AG20443 (cell line): Measurements from ENCODE around the gene LRRC58.
A peak's percentile ranks its signal among the peaks of the same experiment; 100 is the strongest.
"Not testable (repeated sequence)": the region's sequence is repeated elsewhere in the genome, so short reads cannot be mapped to it uniquely, and the experiment has no call there.

ENCODE experiments used
- DNase-seq: peaks from one replicate; pipeline ENCODE4 v3.0.0; 2012; ENCODE audit warnings: low spot score, mixed read lengths

LRRC58 gene

GRCh38 chr3:120339362-120339761, 9.8 kb downstream of the LRRC58 start:
- DNase-seq = no peak

DNA sequence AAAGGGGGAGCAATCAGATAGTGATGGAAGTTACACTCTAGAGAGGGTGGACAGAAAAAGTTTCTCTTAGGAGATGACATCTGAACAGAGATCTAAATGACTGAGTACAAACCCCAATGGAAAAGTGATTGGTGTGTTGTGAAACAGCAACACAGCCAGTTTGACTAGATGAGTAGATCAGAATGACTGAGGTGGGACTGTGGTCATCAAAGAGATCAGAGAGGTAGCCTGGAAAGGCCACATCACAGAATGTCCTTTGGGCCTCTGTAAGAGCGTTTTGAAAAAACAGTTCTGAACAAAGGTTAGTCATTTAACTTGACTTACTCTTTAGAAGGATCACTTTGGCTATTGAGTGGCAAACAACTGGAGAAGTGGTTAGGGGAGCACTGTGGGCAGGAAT, 10.6 kb downstream of the LRRC58 start:
- no peak for DNase-seq

GRCh38 chr3:120332646-120333045, 16.5 kb downstream of the LRRC58 start:
- DNase-seq = no peak

GRCh38 chr3:120331076-120331475, 18.1 kb downstream of the LRRC58 start:
- no peak for DNase-seq

DNA sequence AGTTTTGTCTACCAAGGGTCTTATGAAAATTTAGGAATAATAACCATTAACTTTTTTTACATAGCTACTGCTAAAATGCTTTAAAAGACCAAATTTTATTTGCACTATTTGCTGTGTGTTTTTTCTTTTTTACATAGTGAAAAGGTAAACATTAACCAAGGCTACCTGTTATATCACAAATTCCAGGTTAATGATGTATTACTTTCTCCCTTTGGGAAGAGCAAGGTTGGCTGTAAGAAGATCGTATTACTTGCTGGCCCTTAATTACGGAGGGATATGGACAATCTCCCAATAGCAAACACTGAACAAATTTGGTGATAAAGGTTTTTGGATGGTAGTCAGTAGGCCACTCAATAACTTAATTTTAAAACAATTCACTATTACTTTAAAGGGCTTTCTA, 22.4 kb downstream of the LRRC58 start:
- DNase-seq = no peak

- DNase-seq = peak; percentile 15
Observed at GRCh38 chr3:120324190-120324589, 25.0 kb downstream of the LRRC58 start.

DNA sequence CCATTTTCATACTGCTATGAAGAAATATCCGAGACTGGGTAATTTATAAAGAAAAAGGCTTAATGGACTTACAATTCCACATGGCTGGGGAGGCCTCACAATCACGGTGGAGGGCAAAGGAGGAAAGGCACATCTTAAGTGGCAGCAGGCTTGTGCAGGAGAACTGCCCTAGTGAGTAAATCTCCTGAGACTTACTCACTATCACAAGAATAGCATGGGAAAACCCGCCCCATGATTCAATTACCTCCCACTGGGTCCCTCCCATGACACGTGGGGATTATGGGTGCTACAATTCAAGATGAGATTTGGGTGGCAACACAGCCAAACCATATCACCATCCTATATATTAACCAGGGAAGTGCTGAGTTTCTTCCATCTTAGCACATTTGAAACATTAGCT, 25.4 kb downstream of the LRRC58 start:
- DNase-seq = not testable (repeated sequence)

DNA sequence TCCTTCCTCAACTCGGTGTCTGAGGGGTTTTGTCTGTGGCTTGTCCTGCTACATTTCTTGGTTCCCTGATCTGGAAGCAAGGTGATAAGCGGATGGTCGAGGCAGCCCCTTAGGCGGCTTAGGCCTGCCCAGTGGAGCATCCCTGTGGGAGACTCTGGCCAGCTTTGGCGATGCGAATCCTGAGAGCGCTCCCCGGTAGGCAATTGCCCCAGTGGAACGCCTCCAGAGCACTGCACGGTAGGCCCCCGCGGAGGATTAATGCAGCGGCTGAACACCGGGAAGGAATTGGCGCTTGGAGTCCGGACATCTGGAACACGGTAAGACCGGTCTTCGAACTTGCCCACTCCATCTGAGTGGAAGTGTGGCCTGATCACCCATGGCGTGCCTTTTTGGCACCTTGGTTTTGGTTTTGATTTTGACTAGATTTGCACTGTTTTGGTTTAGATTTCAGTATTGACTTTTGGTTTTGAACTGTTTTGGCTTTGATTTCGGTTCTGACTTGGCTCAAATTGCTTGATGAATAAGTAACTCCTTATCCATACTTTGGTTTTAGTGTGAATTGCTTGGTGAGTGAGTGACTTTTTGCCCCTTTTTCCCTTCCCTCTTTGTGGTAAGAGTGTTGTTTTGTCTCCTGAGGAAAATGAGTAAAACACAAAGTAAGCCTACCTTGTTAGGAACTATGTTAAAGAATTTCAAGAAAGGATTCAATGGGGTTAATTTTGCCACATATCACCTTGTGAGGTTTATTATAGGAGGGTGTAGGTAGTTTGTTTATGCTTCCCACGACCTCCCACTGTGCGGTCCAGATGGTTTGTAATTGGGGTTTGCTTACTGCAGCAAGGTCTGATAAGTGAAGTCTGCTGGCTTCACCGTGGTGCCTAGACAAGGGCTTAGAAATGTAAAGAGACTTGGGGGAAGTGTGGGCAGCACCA, 37.0 kb downstream of the LRRC58 start:
- no peak for DNase-seq

GRCh38 chr3:120306519-120307455, 42.4 kb downstream of the LRRC58 start:
- DNase-seq = no peak

- DNase-seq = no peak
Observed at GRCh38 chr3:120304616-120305015, 44.5 kb downstream of the LRRC58 start.

- DNase-seq = no peak
Observed at GRCh38 chr3:120302361-120302760, 46.8 kb downstream of the LRRC58 start.

GRCh38 chr3:120300971-120301370, 48.2 kb downstream of the LRRC58 start:
- no peak for DNase-seq

DNA sequence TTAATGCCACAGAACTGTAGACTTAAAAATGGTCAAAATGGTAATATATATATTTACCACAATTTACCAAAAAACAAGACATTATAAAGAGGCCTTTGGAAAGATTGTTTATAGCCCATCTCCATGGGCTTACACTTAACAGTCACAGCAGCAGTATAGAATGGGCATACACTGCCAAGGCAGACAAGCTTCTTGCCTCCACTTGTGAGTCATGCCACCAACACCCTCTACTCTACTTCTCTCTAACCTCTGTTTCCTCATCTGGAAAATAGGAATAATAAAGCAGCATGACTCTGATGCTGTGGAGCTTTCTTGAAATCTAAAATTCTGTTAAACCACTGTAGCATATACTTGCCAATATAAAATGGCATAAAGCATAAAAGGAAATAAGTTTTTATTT, 49.8 kb downstream of the LRRC58 start:
- no peak for DNase-seq

- DNase-seq = no peak
Observed at GRCh38 chr3:120298996-120299395, 50.2 kb downstream of the LRRC58 start.

DNA sequence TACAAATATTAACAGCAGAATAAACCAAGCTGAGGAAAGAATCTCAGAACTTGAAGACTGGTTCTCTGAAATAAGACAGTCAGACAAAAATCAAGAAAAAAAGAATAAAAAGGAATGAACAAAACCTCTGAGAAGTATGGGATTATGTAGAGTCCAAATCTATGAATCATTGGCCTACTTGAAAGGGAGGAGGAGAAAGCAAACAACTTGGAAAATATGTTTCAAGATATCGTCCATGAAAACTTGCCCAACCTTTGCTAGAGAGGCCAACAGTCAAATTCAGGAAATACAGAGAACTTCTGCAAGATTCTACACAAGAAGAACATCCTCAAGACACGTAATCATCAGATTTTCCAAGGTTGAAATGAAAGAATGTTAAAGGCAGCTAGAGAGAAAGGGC, 57.6 kb downstream of the LRRC58 start:
- not testable (repeated sequence) for DNase-seq

DNA sequence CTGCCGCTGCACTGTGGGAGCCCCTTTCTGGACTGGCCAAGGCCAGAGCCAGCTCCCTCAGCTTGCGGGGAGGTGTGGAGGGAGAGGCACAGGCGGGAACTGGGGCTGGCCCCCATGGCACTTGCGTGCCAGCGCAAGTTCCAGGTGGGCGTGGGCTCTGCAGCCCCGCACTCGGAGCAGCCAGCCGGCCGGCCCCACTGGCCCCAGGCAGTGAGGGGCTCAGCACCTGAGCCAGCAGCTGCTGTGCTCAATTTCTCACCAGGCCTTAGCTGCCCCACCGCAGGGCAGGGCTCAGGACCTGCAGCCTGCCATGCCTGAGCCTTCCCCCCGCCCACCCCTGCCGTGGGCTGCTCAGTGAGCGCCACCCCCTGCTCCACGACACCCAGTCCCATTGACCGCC, 59.5 kb downstream of the LRRC58 start:
- no peak for DNase-seq

DNA sequence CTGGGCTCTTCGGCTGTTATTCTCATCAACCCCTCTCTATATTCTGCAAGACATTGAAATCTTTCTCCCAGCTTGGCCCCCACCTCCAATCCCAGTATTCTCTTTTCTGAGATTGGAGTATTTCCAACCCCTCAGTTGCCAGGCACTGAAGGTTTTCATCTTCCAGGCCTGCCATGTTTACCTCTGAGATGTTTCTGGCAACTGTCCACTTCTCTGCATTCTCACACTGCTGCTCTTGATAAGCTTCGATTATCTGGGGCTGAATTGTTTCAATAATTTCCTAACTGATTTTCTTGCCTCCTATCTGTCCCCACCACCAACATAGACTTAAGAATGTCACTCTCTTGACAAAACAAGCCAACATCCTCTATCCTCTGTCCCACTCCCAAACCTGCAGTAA, 62.7 kb downstream of the LRRC58 start:
- DNase-seq = no peak

GRCh38 chr3:120285508-120285841, 63.7 kb downstream of the LRRC58 start:
- DNase-seq = no peak

- peak; percentile 84 for DNase-seq
Observed at GRCh38 chr3:120284747-120285507, 64.2 kb downstream of the LRRC58 start, which contains the start of gene GPR156. Gene GPR156, minus strand, starts transcription at chr3:120285222. Its CDS starts 41,124 bp downstream, at chr3:120244098.

DNA sequence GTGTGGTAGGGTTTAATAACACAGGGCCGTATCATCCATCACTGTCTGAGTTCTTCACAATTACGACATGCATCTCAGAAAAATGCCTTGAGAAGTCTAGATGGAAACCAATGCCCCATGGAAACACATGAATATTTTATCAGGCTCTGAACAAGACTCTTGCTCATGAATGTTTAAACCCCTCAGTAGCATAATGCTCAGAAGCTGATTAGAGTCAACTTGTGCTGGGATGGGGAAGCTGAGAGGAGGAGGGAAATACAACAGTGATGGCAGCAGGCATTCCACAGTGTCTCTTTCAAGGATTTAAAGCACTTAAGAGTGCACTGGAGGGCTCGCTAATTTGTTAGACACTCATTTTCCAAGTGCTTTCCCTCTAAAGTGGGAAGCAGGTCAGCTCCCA, 67.9 kb downstream of the LRRC58 start:
- no peak for DNase-seq

DNA sequence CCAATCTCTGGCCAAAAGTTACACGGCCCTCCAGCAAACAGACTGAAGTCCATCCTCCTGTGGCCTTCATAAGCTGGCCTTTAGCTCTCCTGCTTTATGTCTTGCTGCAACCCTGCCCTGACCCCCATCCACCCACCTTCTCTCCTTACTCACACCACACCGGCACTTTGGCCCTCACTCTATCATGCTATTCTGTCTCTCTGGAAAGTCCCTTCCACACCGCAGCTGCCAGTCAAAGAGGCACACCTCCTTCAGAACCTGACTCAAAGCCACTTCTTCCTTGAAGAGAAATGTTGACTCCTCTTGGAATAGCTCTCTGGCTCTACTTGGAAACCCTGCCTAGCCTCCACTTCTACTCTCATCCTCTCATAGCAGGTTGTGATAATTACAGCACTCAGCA, 68.6 kb downstream of the LRRC58 start:
- DNase-seq = no peak

DNA sequence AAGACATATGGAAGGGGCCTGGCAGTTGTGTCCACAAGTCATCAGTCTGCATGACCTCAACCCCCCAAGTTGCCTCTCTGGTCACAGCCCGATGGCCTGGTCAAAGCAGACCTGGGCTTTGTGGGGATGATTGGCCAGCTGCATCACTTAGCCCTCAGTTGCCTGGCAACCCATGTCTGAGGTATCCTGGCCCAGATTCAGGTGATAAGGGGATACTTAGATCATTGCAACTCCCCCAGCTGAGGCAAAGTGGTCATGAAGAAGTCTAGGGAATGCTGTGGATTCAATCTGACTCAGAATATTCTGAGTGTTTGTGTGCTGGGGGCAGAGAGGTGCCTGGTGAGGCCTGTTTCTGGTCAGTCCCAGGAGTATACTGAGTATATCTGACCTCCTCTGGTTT, 69.1 kb downstream of the LRRC58 start:
- no peak for DNase-seq
